ENCODE measurements around the gene NRIP1.

Gene NRIP1

GRCh38 chr21:15064576-15065391 is at the start of gene NRIP1:
NRIP1 (minus strand) TSS chr21:15065000; CDS start chr21:14968192, 96,808 bp downstream.
- no peak for TF ChIP-seq CTCF (IDR thresholded peaks at IDR 0.05; ENCODE audit: control extremely low read depth, extremely low read depth, low read depth, missing control alignments)
- ChIA-PET POLR2A (no interaction called here), CTCF (interaction anchor here (0.7 to 2.1 kb wide), 7 partner anchors 8 to 685 kb away, joined by 3 to 7 read pairs (median 4); no protein-coding TSS in a partner anchor)
- DNase-seq (ENCODE audit: extremely low spot score), result peak; percentile 85

- CTCF ChIA-PET, result interaction anchor here (1.1 kb wide), 1 partner anchor 10 kb away, joined by 3 read pairs; no protein-coding TSS in a partner anchor
- TF ChIP-seq CTCF (IDR thresholded peaks at IDR 0.05; ENCODE audit: control extremely low read depth, extremely low read depth, low read depth, missing control alignments), result no peak
- DNase-seq (ENCODE audit: extremely low spot score), result no peak
- POLR2A ChIA-PET, result no interaction called here
Observed at GRCh38 chr21:15112858-15113257, 48.1 kb upstream of the NRIP1 start.

GRCh38 chr21:15108801-15109200 is 44.0 kb upstream of the NRIP1 start:
- ChIA-PET POLR2A (no interaction called here), CTCF (interaction anchor here (1.1 kb wide), 1 partner anchor 27 kb away, joined by 4 read pairs; no protein-coding TSS in a partner anchor)
- no peak for TF ChIP-seq CTCF (IDR thresholded peaks at IDR 0.05; ENCODE audit: control extremely low read depth, extremely low read depth, low read depth, missing control alignments)
- DNase-seq (ENCODE audit: extremely low spot score), result no peak

GRCh38 chr21:15104470-15104869 is 39.7 kb upstream of the NRIP1 start:
- ChIA-PET CTCF (interaction anchor here (0.8 kb wide), 1 partner anchor 10 kb away, joined by 3 read pairs; no protein-coding TSS in a partner anchor), POLR2A (no interaction called here)
- no peak for TF ChIP-seq CTCF (IDR thresholded peaks at IDR 0.05; ENCODE audit: control extremely low read depth, extremely low read depth, low read depth, missing control alignments)
- no peak for DNase-seq (ENCODE audit: extremely low spot score)

- CTCF ChIA-PET, result no interaction called here
- DNase-seq (ENCODE audit: extremely low spot score), result no peak
- POLR2A ChIA-PET, result no interaction called here
- TF ChIP-seq CTCF (IDR thresholded peaks at IDR 0.05; ENCODE audit: control extremely low read depth, extremely low read depth, low read depth, missing control alignments), result no peak
Observed at GRCh38 chr21:15098908-15099307, 34.1 kb upstream of the NRIP1 start.

GRCh38 chr21:15098181-15098580 is 33.4 kb upstream of the NRIP1 start:
- ChIA-PET CTCF (no interaction called here), POLR2A (no interaction called here)
- no peak for TF ChIP-seq CTCF (IDR thresholded peaks at IDR 0.05; ENCODE audit: control extremely low read depth, extremely low read depth, low read depth, missing control alignments)
- DNase-seq (ENCODE audit: extremely low spot score), result no peak
